ENCODE results near the gene OR10AG1. TPM values are rescaled to one million over a fixed set of nuclear protein-coding genes. Genes with fewer than 3 reads are reported as not detected.

Gene OR10AG1
- total and polyA plus RNA-seq, 10 of the 15 experiments (the other 5 are each of a cell fraction or from before 2014, with no cell fraction given): not detected

DNA sequence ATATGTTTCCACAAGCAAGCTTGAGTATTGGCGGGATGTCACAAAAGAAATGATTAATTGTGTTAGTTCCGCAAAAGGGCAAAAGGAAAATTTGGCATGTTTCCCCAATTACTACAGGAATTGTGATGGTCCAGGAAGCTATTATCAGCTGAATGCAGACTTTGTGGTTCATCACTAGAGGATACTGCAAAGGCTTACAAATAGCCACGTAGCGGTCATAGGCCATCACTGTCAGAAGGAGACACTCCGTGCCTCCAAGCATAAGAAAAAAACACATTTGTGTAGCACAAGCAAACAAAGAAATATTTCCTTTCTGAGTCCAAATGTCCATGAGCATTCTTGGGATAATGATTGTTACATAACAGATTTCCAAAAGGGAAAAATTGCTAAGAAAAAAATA, 1.8 kb downstream of the OR10AG1 start (continued):
- TF ChIP-seq CEBPZ (IDR thresholded peaks at IDR 0.05; ENCODE audit: low read depth, low read length) (no peak), SMAD1 (IDR thresholded peaks at IDR 0.05; ENCODE audit: low read depth, partially characterized antibody) (no peak)
- TF ChIP-seq, protein P1, sequence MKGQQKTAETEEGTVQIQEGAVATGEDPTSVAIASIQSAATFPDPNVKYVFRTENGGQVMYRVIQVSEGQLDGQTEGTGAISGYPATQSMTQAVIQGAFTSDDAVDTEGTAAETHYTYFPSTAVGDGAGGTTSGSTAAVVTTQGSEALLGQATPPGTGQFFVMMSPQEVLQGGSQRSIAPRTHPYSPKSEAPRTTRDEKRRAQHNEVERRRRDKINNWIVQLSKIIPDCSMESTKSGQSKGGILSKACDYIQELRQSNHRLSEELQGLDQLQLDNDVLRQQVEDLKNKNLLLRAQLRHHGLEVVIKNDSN (IDR thresholded peaks at IDR 0.05; ENCODE audit: borderline replicate concordance, extremely low read length, insufficient read depth, low read depth, low read length): no peak

DNA sequence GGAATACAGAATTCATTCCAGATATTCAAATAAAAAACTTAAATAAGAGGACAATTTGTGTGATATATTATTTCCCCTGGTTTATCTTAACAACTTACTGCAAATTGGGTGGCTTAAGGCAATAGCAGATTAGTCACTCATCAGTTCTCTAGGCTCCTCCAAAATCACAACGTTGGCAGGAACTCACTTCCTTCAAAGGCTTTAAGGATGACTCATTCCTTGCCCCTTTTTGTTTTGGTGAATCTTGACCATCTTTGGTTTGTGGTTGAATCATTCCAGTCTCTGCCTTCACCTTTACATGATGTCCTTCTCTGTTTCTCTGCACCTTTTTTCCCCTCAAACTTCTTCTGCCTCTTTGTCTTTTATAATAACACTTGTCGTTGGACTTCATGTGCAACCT, 3.4 kb downstream of the OR10AG1 start:
- Histone ChIP-seq H3K4me3 (no peak overlapping the region), H3K79me2 (ENCODE audit: control insufficient read depth, insufficient read depth, low read length) (no peaks in the 10 kb centered on the region), H3K9ac (ENCODE audit: control insufficient read depth, insufficient read depth, low read length) (no peak overlapping the region), H2AFZ (ENCODE audit: control insufficient read depth, low read depth, low read length) (no peak overlapping the region), H3K27ac (ENCODE audit: control insufficient read depth, insufficient read depth) (no peak overlapping the region), H3K36me3 (ENCODE audit: control insufficient read depth in 2 of 2, insufficient read depth in 2 of 2, low read length in 1 of 2) (no peaks in the 10 kb centered on the region), H4K20me1 (ENCODE audit: control insufficient read depth, insufficient read depth) (no peaks in the 10 kb centered on the region), H3K27me3 (replicated peaks in 1 of 2; ENCODE audit: control insufficient read depth in 2 of 2, insufficient read depth in 2 of 2, low read length in 1 of 2) (no peaks in the 10 kb centered on the region), H3K9me3 (replicated peaks; ENCODE audit: control insufficient read depth, insufficient read depth, low read length) (no peaks in the 10 kb centered on the region), H3K4me2 (ENCODE audit: control insufficient read depth, insufficient read depth) (no peak overlapping the region), H3K4me1 (ENCODE audit: control insufficient read depth, insufficient read depth, low read length) (no peaks in the 10 kb centered on the region)
- ATAC-seq (no peak), DNase-seq (ENCODE audit: low read depth, low spot score) (no peak), FAIRE-seq (no peak)
- WGBS (ENCODE audit: insufficient coverage, insufficient replicate concordance, low lambda C conversion rate, missing lambda C conversion rate): 6% methylated on average over 2 of the region's 2 CpGs
- ChIA-PET SMC1A (ENCODE audit: uncharacterized antibody, unreplicated experiment) (no interaction called here), CTCF (no interaction called here), POLR2A (no interaction called here), RAD21 (ENCODE audit: unreplicated experiment) (no interaction called here)
- no peak for TF ChIP-seq PBX3 (IDR thresholded peaks at IDR 0.05; ENCODE audit: insufficient replicate concordance, low read depth, low read length)
- no peak for TF ChIP-seq SMAD1 (IDR thresholded peaks at IDR 0.05; ENCODE audit: low read depth, partially characterized antibody)
- no peak for TF ChIP-seq EZH2 (IDR thresholded peaks at IDR 0.05; ENCODE audit: borderline replicate concordance, control insufficient read depth, low read depth, low read length)
- TF ChIP-seq CREM (IDR thresholded peaks at IDR 0.05; ENCODE audit: low read depth): no peak
- TF ChIP-seq ZNF24 (IDR thresholded peaks at IDR 0.05): no peak
- TF ChIP-seq, protein P2, sequence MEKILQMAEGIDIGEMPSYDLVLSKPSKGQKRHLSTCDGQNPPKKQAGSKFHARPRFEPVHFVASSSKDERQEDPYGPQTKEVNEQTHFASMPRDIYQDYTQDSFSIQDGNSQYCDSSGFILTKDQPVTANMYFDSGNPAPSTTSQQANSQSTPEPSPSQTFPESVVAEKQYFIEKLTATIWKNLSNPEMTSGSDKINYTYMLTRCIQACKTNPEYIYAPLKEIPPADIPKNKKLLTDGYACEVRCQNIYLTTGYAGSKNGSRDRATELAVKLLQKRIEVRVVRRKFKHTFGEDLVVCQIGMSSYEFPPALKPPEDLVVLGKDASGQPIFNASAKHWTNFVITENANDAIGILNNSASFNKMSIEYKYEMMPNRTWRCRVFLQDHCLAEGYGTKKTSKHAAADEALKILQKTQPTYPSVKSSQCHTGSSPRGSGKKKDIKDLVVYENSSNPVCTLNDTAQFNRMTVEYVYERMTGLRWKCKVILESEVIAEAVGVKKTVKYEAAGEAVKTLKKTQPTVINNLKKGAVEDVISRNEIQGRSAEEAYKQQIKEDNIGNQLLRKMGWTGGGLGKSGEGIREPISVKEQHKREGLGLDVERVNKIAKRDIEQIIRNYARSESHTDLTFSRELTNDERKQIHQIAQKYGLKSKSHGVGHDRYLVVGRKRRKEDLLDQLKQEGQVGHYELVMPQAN (conservative IDR thresholded peaks at IDR 0.05): no peak
- no peak for TF ChIP-seq RCOR1 (conservative IDR thresholded peaks at IDR 0.05; ENCODE audit: low read depth, low read length)
- TF ChIP-seq JUND (IDR thresholded peaks at IDR 0.05; ENCODE audit: low read depth, low read length): no peak
- no peak for TF ChIP-seq GATAD2B (conservative IDR thresholded peaks at IDR 0.05; ENCODE audit: low read depth)
- in situ Hi-C loops (cut with MboI): no loop called here
- no TSS peak for BruUV-seq (replicated peaks)
- intact Hi-C loops (cut with micrococcal nuclease; ENCODE audit: unreplicated experiment): no loop called here

All from GM12878 (cell line).